Skin epidermis (tissue), 12 donors: ENCODE data around the gene MIEN1.
A peak's percentile ranks its signal among the peaks of the same experiment; 100 is the strongest.
"Not testable (repeated sequence)": the region's sequence is repeated elsewhere in the genome, so short reads cannot be mapped to it uniquely, and the experiment has no call there.

Experiments
- H3K27ac ChIP-seq, 21 experiments: fragments of 200-600 bp; sonication (generic) in 11 of 21; one replicate each; pipeline ENCODE4 v1.5.0; 2020; ENCODE audit warnings: mild to moderate bottlenecking in 3 of 21, inconsistent platforms in 2 of 21, moderate library complexity in 2 of 21
- H3K4me3 ChIP-seq, 7 experiments: fragments of 200-600 bp; sonication (generic) in 2 of 7; one replicate each; pipeline ENCODE4 v1.5.0; 2020; ENCODE audit warnings: inconsistent platforms in 2 of 7, mild to moderate bottlenecking in 2 of 7, moderate library complexity in 1 of 7

The MIEN1 gene, protein sequence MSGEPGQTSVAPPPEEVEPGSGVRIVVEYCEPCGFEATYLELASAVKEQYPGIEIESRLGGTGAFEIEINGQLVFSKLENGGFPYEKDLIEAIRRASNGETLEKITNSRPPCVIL

GRCh38 chr17:39730095-39730921 is at the start of gene MIEN1:
Gene MIEN1, minus strand, starts transcription at chr17:39730532. Its CDS starts 37 bp downstream, at chr17:39730495.
- Histone ChIP-seq H3K27ac (peak within 1 kb of the TSS; percentile 56 to 98 (median 92)), H3K4me3 (peak within 1 kb of the TSS; percentile 47 to 81 (median 68))

DNA sequence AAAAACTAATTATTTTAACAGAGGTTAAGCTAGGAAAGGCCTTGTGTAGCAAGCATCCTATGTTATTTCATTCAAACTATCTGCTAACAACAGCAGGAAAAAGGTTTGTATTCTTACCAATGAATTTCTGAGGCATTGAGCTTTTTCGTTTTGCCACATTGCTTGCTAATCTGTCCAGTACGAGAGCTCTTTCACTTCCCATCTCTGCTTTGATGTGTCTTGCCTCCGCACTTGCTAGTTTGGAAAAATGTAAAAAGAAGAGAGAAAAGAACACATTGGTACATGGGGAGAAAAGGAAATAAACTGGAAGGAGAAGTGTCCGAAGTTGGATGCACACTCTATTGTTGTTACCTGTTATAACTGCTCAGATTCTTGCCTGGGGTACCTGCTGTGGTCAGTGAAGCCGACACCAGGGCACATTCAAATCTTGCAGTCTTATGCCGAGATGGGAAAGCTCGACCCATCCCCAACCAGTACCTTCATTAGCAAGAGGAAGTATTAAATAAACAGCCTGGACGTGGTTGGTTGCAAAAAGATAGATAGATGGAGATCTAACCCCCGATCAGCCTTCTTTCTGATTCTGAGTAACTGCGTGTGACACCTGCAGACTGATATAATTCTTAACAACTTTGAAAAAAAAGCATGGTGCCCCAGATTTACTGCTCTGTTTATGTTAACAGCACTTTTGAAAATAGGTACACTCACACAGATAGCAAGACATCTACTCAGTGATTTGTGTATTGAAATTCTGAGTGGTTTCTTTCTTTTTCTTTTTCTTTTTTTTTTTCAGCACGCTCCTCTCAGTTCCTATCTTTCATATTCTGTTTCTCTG is 47.4 kb upstream of the MIEN1 start:
- Histone ChIP-seq H3K4me3 (peak overlapping the region in 6 of 7 experiments; percentile 8 to 25 (median 14)), H3K27ac (peak overlapping the region in 11 of 21 experiments; percentile 16 to 91 (median 74))

- H3K27ac ChIP-seq = peak overlapping the region in 14 of 21 experiments; percentile 1 to 91 (median 68)
- H3K4me3 ChIP-seq = peak overlapping the region in 5 of 7 experiments; percentile 4 to 25 (median 14)
These were observed 45.9 kb upstream of the MIEN1 start for GRCh38 chr17:39776252-39776651.

DNA sequence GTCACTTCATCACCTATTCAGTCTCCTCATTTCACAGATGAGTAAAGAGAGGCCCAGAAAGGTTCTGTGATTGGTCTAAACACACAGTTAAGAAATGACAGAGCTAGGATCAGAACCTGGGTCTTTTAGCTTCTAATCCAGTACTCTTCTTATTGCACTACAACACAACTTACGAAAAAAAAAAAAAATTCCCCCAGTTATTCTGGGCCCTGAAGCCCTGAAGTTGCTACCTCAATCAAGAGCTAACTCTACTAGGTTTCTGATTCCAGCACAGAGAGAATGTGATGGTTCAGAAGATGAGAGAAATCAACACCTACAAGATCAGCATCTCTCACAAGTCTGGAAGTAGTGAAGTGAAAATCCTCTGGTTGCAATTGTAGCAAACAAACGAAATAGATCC is 44.7 kb upstream of the MIEN1 start:
- Histone ChIP-seq H3K4me3 (peak overlapping the region in 2 of 7 experiments; percentile 10 to 14), H3K27ac (peak overlapping the region in 8 of 21 experiments; percentile 16 to 91 (median 78))

GRCh38 chr17:39774047-39774446 is 43.7 kb upstream of the MIEN1 start:
- no peak overlapping the region for H3K4me3 ChIP-seq
- peak overlapping the region in 8 of 21 experiments; percentile 28 to 91 (median 75) for H3K27ac ChIP-seq

- H3K4me3 ChIP-seq = no peak overlapping the region
- peak overlapping the region in 13 of 21 experiments; percentile 22 to 91 (median 64) for H3K27ac ChIP-seq
These were observed 42.9 kb upstream of the MIEN1 start for GRCh38 chr17:39772987-39773934.

DNA sequence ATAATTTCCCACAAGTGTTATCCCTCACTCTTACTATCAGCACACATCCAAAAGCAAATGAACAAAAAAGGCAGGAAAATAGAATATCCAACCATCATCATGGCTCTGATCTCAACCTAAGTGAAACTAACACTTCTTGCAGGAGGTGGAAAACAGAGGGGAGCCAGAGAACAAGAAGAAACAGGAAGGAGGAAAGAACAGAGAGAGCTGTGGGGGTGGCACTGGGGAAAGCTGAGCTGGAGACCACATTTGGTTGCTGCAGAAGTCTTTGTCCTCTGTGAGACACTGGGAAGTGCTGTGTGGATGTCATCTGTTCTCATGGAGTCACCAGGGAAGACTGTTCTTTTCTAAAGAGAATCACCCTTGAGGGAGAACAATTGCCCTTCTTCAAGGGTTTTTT is 42.1 kb upstream of the MIEN1 start:
- H3K27ac ChIP-seq = peak overlapping the region in 10 of 21 experiments; percentile 22 to 91 (median 74)
- no peak overlapping the region for H3K4me3 ChIP-seq

DNA sequence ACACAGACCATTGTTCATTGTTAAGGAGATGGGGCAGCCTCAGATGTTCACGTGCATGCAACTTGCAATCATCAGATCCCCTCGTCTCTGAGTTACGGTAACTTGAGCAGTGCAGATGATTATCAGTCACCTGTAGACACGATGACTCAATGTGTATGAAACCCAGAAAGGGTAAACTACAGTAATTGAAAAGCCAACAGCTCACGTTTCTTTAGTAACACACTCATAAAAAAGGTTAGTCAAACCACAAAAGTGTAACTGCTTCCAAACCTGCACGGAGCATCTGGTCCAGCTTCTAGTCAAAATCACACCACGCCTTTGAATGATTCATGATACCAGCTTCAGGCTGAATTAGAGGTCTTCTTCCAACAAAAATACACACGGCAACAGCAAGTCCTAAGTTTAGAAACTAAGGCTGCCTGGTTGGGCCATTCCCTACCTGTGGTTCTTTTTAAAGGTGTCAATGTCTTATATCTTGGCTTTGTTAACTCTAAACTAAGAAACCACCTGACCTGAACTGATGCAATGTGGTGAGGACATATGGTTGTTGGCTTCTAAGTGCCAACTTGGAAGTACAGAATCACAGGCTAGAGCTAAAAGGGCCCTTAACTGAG is 39.7 kb upstream of the MIEN1 start:
- peak overlapping the region in 10 of 21 experiments; percentile 8 to 91 (median 50) for H3K27ac ChIP-seq

DNA sequence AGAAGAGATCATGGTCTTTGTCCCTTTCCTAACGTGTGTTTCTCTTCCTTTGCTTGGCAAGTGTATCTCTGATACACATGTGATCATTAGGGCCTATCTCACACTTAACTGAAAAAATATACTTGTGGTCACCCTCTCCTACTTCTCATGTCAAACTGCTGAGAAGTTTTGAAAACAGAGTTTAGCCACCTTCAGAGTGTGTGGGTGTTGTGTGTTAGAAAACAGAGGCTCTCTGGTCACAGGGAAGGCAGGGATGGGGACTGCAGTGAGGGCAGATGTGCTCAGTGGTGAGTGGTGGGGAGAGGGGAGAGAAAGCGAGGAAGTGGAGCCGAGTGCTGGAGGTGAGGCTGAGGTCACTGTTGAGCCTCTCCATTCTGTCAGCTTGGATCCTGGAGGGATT is 36.8 kb upstream of the MIEN1 start:
- Histone ChIP-seq H3K27ac (peak overlapping the region in 2 of 21 experiments; percentile 54 to 55), H3K4me3 (no peak overlapping the region)

More for the DNA sequence above, 39.7 kb upstream of the MIEN1 start:
- no peak overlapping the region for H3K4me3 ChIP-seq

DNA sequence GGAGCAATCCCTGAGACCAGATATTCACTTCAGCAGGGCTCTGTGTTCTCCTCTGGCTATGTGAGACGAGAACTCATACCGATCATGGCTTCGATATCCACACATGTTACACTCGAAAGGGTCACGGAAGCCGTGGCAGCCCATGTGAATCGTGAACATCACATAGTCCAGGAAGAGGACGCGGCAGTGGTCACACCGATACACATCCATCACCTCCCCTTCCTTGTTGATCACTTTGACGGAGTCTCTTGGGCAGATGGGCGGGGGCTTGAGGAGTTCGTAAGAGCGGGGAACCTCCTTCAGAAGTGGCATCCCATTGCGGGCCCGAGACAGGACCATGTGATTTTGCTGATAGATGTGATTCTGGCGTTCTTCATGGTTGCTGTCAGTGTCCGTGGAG is 35.4 kb upstream of the MIEN1 start:
- Histone ChIP-seq H3K27ac (no peak overlapping the region), H3K4me3 (no peak overlapping the region)

DNA sequence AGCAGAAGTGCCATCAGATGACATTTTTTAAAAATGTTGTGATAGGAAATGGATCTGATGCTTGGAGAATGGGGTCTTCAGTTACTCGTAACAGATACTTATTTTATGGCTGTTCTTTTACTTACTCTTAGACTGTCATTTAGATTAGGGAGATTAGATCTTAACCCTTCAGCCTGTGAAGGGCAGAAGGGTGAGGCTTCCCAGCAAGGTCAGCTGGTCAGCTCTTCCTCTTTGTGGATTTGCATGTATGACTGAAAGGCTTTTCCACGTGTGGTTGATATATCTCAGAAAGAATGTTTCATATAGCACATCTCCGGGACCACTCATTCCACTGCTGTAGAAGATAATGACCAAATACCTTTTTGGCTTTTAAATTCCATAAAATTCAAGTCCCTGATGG is 34.8 kb upstream of the MIEN1 start:
- Histone ChIP-seq H3K27ac (no peak overlapping the region), H3K4me3 (no peak overlapping the region)

GRCh38 chr17:39764171-39764570 is 33.8 kb upstream of the MIEN1 start:
- not testable (repeated sequence) for H3K4me3 ChIP-seq, H3K27ac ChIP-seq

DNA sequence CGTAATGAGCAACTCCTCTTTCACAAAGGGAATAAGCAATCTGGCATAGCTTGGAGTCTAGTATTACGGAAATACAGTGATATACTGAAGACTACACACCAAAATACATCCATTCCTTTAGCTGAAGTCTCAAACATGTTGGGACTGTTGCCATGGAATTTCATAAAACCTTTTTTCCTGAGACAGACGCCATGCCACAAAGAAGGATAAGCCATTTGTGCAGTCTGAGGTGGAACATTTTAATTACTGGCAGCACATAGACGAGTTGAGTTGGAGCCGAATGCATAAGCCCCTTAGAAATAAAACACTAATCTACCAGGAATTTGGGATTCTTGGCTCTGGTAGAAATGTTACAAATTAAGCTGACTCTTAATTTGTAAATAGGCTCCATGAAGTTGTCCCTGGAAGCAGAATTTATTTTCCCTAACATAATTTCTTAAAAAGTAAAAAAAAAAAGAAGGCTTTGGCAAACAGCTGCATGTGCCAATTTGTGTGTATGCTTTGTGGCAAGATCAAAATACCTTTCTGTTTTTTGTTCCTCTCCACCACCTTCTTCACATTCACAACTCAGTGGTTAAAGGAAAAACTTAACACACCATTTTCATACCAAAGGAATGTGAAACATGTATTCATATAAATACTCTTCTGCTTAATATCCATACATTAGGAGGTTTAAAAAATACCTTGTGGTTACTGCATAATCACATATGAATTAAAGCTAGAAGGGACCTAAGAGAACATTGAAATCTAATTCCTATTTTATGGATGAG is 32.9 kb upstream of the MIEN1 start:
- no peak overlapping the region for H3K27ac ChIP-seq

DNA sequence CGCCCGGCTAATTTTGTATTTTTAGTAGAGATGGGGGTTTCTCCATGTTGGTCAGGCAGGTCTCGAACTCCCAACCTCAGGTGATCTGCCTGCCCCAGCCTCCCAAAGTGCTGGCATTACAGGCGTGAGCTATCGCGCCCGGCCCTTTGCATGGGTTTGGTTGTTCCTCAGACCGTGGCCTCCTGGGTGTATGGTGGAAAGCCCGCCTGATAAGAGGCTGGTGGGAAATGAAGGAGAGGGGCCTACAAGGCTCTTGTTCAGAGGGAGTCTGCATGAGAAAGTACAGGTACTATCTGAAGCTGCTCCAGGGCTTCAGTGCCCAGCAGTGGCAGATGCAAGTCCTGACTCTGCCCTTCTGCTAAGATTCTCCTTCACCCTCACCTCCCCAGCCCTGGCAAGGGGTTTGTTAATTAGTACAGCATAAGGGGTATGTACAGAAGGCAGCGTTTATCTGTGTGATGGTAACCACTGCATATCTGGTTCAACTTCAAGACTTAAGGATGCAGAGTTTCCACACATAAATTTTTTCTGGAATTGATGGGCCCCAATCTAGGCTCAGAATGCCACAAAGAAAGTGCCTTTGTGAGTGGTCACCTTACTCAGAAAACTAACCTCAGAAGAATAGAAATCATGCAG is 31.6 kb upstream of the MIEN1 start:
- no peak overlapping the region for H3K4me3 ChIP-seq
- no peak overlapping the region for H3K27ac ChIP-seq

More for the DNA sequence above, 32.9 kb upstream of the MIEN1 start:
- no peak overlapping the region for H3K4me3 ChIP-seq

- no peak overlapping the region for H3K4me3 ChIP-seq
These were observed 28.9 kb upstream of the MIEN1 start for GRCh38 chr17:39759204-39759603.

DNA sequence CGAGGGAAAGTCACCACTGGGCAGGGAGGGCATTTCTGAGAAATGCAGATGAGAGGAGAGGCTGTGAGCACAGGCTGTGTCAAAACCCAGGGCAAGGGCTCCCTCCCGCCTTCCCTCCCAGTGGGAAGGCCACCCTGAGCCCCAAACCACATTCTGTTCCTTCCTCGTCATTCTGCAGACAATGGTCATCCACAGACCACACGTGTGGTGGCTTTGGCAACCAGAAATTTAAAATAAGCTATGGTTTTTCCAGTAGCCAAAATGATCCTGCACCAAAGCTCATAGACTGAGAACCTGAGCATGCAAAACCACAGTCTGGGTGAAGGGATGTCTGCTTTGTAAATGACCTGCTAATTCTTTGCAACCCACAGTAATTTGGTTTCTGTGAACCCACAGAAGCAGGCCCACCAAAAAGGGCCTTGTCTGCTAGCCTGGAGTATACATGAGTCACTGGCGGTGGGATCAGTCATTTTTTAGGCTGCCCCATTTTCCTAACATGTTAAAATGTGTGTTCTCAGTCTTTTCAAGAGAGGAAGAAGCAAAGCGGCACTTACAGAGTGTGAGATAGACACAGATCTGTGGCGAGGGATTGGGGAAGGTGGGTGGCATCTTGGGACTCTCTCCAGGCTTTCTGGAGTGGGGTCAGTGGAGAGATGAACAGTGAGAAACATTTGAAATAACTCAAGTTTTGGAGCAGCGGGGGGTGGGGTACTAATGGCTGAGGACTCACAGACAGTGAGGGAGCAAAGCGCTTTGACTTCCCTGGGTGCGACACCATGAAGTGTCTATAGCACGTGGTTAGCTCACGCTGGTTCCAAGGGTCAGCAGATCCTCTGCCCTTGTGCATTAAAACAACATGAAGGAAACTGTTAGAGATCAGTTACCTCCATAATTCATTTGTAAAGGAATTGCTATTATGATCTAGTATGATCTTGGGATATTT is 27.9 kb upstream of the MIEN1 start:
- no peak overlapping the region for H3K4me3 ChIP-seq
- H3K27ac ChIP-seq = peak overlapping the region in 8 of 21 experiments; percentile 0 to 99 (median 45)

More at GRCh38 chr17:39759204-39759603, 28.9 kb upstream of the MIEN1 start:
- H3K27ac ChIP-seq = no peak overlapping the region
